ENCODE results near the gene TMEM18.

GRCh38 chr2:693606-694005 lies 16.4 kb upstream of the TMEM18 start:
- TF ChIP-seq CTCF (IDR thresholded peaks at IDR 0.05) = no peak
- no peak for TF ChIP-seq POLR2A (IDR thresholded peaks at IDR 0.05)
